Heart left ventricle (tissue), 16 donors: ENCODE results near the gene PHF21A. TPM values are rescaled to one million over a fixed set of nuclear protein-coding genes. Genes with fewer than 3 reads are reported as not detected.

ENCODE experiments used
- ATAC-seq, 4 donors: fragments of 200-7000 bp; cut with Tn5 transposase; one replicate each; pipeline ENCODE4 v1.9.1; 2020 to 2022; ENCODE audit warnings: moderate library complexity in 4 of 4, mild to moderate bottlenecking in 3 of 4, moderate number of reproducible peaks in 1 of 4
- DNase-seq, 5 donors: peaks; one replicate each; pipeline ENCODE4 v3.0.0-alpha.2; 2020
- H3K27ac ChIP-seq, 12 donors: fragments of 200-600 bp; sonication (generic) in 4 of 12; one replicate each; pipeline versions ENCODE4 v1.5.0 to v1.8.0; 2016 to 2022; ENCODE audit warnings: mild to moderate bottlenecking in 2 of 12
- H3K27me3 ChIP-seq, 9 donors: fragments of 200-600 bp; sonication (generic) in 2 of 9; one replicate each; pipeline versions ENCODE4 v1.5.1 to v1.8.0; 2016 to 2022; ENCODE audit warnings: mild to moderate bottlenecking in 3 of 9
- H3K36me3 ChIP-seq, 9 donors: fragments of 200-600 bp; sonication (generic) in 2 of 9; one replicate each; pipeline versions ENCODE4 v1.5.0 to v1.8.0; 2018 to 2022; ENCODE audit warnings: mild to moderate bottlenecking in 2 of 9
- H3K4me1 ChIP-seq, 12 donors: fragments of 200-600 bp; sonication (generic) in 4 of 12; one replicate each; pipeline versions ENCODE4 v1.5.0 to v1.8.0; 2016 to 2022; ENCODE audit warnings: mild to moderate bottlenecking in 3 of 12
- H3K4me3 ChIP-seq, 12 donors: fragments of 200-600 bp; sonication (generic) in 4 of 12; one replicate each; pipeline versions ENCODE4 v1.5.0 to v1.8.0; 2017 to 2022; ENCODE audit warnings: mild to moderate bottlenecking in 9 of 12, moderate library complexity in 4 of 12
- H3K9me3 ChIP-seq, 12 donors: fragments of 200-600 bp; sonication (generic) in 4 of 12; one replicate each; pipeline versions ENCODE4 v1.5.0 to v1.8.0; 2016 to 2022; ENCODE audit warnings: mild to moderate bottlenecking in 1 of 12
- POLR2A ChIP-seq, 2 donors: fragments of 450-650 bp; IDR thresholded peaks; one replicate each; pipeline ENCODE4 v1.6.1; 2017; ENCODE audit warnings: antibody characterized with exemption in 2 of 2, mild to moderate bottlenecking in 2 of 2, moderate library complexity in 2 of 2
- WGBS, 4 donors: extraction: QIAGEN DNeasy Blood & Tissue Kit in 2 of 4; methylation state at CpG; one replicate each; pipeline versions ENCODE4 v1.1.5 to v1.1.7; 2013 to 2018; 5-methylcytosine and 5-hydroxymethylcytosine counted together
- intact Hi-C, 10 donors: fragments of 100-400 bp; cut with DNase I; formaldehyde crosslinking; loops; one replicate each; pipeline versions ENCODE4 v1.11.1 to v1.14.2; 2022
- polyA plus RNA-seq, 2 donors: library from polyadenylated mRNA; stranded (reverse); fragments of 200-250 nt; gene quantifications; one replicate each; pipeline ENCODE4 v1.2.3, GENCODE V29; 2013
- total RNA-seq, 9 donors: library from RNA; depleted of rRNA in 2 of 9; stranded (reverse); fragments of >200 nt in 2 of 9; fragmentation: NEBNext Ultra II Directional in 3 of 9; extraction: Animal tissue kit (Norgen Biotek cat#: 25700) in 3 of 9; gene quantifications; one replicate each; pipeline versions ENCODE4 v1.1.0 to v1.2.4, GENCODE V29; 2016 to 2023
- TF ChIP-seq, protein P1 (sequence below), 12 donors: fragments of 200-600 bp; sonication (generic) in 4 of 12; IDR thresholded peaks; one replicate each; pipeline versions ENCODE4 v1.5.0 to v1.8.0; 2018 to 2022; ENCODE audit warnings: antibody characterized with exemption in 12 of 12, mild to moderate bottlenecking in 5 of 12
- donor health status: ischemic (EF 13 %, LVEDD 7.1; RV severe dilation, severe dysfunction).
- donor health status: healthy with polysubstance abuse.
- donor health status: DM: no; HTN: yes; CAD: no.
- donor health status: DM: no; HTN: no; CAD: no.
- donor health status: ischemic (EF 25% LVEDD 6.9; RV normal size, moderate dysfunction).
- donor health status: ischemic (EF 25% LVEDD 5.7; RV mildly dilated, moderate dysfunction).
- donor health status: healthy.
- donor health status: DM: yes; HTN: yes; CAD: no.
- donor health status: ischemic (EF 35%, LVEDD 5.7; RV mildly dilated, moderate dysfunction).
- donor health status: nonischemic (EF 11% LVEDD 7.7; RV severe dilation, severe dysfunction).
- donor health status: DM: yes; HTN: yes; CAD: no.
- donor health status: PGD.
- donor health status: ischemic (EF 29% LVEDD 5.4; RV normal size, mild dysfunction).
- donor health status: nonischemic (EF 23%, LVEDD 6.1; RV moderate dilation, normal function).

Gene PHF21A
- total and polyA plus RNA-seq, 11 donors = 16.5 to 45.9 (median 36.1) TPM

DNA sequence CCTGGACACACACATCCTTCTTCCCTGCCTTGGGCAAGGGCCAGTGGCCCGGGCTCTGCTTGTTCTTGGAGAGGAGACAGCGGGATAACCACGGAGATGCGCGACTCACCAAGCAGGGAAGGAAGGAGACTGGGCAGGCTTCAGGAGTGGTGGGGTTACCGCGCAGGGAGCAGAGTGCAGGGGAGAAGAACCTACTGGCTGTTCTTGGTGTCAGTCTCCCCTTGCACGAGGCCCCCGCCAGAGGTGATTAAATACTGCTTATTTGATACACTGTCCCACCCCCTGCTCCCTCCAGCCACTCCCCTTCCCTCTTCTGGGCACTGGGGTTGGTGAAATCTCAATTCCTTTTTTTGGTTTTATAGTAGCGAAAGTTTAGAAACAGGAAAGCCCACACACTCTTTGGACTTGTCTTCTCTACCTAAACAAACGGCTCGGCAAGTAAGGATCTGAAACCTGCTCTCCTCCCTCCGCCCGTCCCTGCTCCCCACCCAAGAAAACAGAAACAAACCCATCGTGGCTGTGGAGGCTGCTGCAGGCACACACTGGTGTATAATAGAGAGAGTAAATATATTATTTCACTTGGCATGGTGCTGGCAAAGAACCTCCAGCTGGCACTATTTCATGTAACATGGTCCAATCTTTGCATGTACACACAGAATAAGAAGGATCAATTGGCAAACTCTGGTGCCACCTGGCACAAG, 188.0 kb downstream of the PHF21A start:
- TF ChIP-seq, protein P1, sequence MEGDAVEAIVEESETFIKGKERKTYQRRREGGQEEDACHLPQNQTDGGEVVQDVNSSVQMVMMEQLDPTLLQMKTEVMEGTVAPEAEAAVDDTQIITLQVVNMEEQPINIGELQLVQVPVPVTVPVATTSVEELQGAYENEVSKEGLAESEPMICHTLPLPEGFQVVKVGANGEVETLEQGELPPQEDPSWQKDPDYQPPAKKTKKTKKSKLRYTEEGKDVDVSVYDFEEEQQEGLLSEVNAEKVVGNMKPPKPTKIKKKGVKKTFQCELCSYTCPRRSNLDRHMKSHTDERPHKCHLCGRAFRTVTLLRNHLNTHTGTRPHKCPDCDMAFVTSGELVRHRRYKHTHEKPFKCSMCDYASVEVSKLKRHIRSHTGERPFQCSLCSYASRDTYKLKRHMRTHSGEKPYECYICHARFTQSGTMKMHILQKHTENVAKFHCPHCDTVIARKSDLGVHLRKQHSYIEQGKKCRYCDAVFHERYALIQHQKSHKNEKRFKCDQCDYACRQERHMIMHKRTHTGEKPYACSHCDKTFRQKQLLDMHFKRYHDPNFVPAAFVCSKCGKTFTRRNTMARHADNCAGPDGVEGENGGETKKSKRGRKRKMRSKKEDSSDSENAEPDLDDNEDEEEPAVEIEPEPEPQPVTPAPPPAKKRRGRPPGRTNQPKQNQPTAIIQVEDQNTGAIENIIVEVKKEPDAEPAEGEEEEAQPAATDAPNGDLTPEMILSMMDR (IDR thresholded peaks at IDR 0.05) = no peak
- TF ChIP-seq POLR2A (IDR thresholded peaks at IDR 0.05) = no peak
- no peak overlapping the region for H3K27ac ChIP-seq
- no peak overlapping the region for H3K4me3 ChIP-seq
- no peaks in the 10 kb centered on the region for H3K9me3 ChIP-seq
- no peak for DNase-seq
- no peak for ATAC-seq
- H3K4me1 ChIP-seq = peaks cover 0 to 28% (median 7%) of the 10 kb centered on the region in 12 donors
- no peaks in the 10 kb centered on the region for H3K27me3 ChIP-seq
- 80 to 87% (median 85%) methylated on average over 15 of the region's 15 CpGs for WGBS, 4 donors
- intact Hi-C loops = no loop called here
- peaks cover 0 to 74% (median 67%) of the 10 kb centered on the region in 9 donors for H3K36me3 ChIP-seq

DNA sequence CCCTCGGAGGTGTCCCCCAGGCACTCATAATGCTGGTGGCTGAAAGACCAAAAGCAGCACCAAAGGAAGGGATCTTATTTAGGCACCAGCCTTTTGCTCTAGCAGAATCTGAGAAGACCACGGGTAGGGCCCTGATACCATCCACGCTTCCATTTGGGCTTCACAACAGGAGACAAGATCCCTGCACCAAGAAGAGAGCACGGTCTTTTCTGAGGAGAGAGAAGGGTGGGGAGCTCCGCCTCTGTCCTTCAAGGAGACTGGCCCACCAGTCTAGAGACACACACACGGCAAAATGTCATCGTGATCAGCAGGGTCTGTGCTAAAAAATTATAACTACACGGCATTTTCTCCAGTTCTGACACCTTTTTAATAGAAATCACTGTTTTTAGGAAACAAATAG, 189.0 kb downstream of the PHF21A start:
- Histone ChIP-seq H3K27ac (no peak overlapping the region), H3K4me3 (no peak overlapping the region), H3K36me3 (peaks cover 0 to 63% (median 57%) of the 10 kb centered on the region in 9 donors), H3K4me1 (peaks cover 0 to 28% (median 7%) of the 10 kb centered on the region in 12 donors), H3K9me3 (no peaks in the 10 kb centered on the region), H3K27me3 (no peaks in the 10 kb centered on the region)
- ATAC-seq (no peak), DNase-seq (no peak)
- intact Hi-C loops = no loop called here
- TF ChIP-seq, protein P1 (IDR thresholded peaks at IDR 0.05) = no peak
- TF ChIP-seq POLR2A (IDR thresholded peaks at IDR 0.05) = no peak
- 86 to 88% (median 87%) methylated on average over 8 of the region's 8 CpGs for WGBS, 4 donors

DNA sequence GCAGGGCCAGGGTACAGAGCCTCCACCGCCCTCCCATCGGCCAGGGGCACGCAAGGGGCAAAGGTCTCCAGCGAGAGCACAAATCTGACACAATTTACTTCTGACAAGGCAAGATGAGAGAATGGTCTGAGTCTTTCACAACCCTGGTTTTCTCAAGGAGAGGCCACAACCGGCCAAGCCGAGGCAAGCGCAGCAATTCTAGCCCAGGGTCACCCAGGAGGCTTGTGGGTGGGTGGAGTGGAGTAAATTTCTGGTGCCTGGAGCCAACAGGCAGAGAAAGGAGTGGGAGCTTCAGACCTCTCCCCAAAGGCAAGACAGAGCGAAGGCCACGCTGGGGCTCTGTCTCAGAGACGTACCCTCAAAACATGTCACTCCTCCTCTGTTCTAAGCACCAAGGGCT, 189.5 kb downstream of the PHF21A start:
- TF ChIP-seq, protein P1 (IDR thresholded peaks at IDR 0.05) = no peak
- TF ChIP-seq POLR2A (IDR thresholded peaks at IDR 0.05) = no peak
- Histone ChIP-seq H3K27ac (no peak overlapping the region), H3K27me3 (no peaks in the 10 kb centered on the region), H3K4me1 (peaks cover 0 to 28% (median 7%) of the 10 kb centered on the region in 12 donors), H3K36me3 (peaks cover 0 to 59% (median 52%) of the 10 kb centered on the region in 9 donors), H3K9me3 (no peaks in the 10 kb centered on the region), H3K4me3 (no peak overlapping the region)
- intact Hi-C loops = no loop called here
- WGBS, 4 donors = 91 to 100% (median 92%) methylated on average over 3 to 10 of the region's 10 CpGs
- ATAC-seq (no peak), DNase-seq (no peak)

DNA sequence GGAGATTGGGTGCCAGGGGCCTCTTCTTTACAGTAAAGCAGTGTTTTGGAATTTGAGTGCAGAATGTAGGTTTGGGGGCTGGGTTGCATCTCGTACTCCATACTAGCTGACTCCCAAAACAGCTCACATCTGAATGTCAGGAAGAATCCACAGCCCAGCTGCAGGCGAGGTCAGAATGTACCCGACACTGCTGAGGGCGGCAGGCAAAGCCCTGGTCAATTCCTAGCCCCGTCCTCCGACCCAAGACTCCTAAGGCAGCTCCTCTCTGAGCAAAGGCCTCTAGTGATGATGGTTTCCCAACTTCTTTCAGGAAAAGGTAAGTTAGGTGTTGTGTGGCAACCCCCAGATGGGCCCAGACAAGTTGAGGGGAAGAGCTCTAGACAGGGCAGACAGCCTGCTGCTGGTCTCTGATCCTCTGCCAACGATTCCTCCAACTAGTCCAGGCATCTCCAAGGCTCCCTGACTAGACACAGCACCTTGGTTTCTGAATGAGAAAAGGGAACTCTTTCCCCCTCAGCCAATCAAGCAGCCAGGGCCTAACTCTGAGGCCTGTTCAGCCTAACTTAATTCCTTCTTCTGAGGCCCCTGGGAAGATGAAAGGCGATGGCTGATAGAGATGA, 190.2 kb downstream of the PHF21A start:
- Histone ChIP-seq H3K9me3 (no peaks in the 10 kb centered on the region), H3K27ac (peak overlapping the region in 2 of 12 donors; percentile 44 to 70), H3K36me3 (peaks cover 0 to 52% (median 45%) of the 10 kb centered on the region in 9 donors), H3K4me1 (peaks cover 0 to 28% (median 7%) of the 10 kb centered on the region in 12 donors), H3K4me3 (no peak overlapping the region), H3K27me3 (peaks cover 0 to 3% (median 0%) of the 10 kb centered on the region in 9 donors)
- DNase-seq (no peak), ATAC-seq (no peak)
- TF ChIP-seq, protein P1 (IDR thresholded peaks at IDR 0.05) = no peak
- no peak for TF ChIP-seq POLR2A (IDR thresholded peaks at IDR 0.05)
- 74 to 86% (median 81%) methylated on average over 8 of the region's 8 CpGs for WGBS, 4 donors
- intact Hi-C loops = no loop called here
